HepG2 (cell line): ENCODE measurements around the gene BABAM1. TPM values are rescaled to one million over a fixed set of nuclear protein-coding genes. Genes with fewer than 3 reads are reported as not detected.

ENCODE experiments used
- ATAC-seq: fragments of 200-7000 bp; cut with Tn5 transposase; 3 replicates; pipeline ENCODE4 v1.9.1; 2020; ENCODE audit warnings: mild to moderate bottlenecking, moderate library complexity
- BruUV-seq: library from RNA; stranded (reverse); fragments of 400-500 nt; replicated peaks from 2 replicates; lab custom pipeline; 2021; lab: Mats Ljungman, UMichigan
- CTCF ChIA-PET: fragments of 300-600 bp; formaldehyde crosslinking; extraction: SDS; loops from one replicate; lab custom pipeline; 2021; ENCODE audit warnings: low total read pairs, inconsistent platforms, low intra/inter-chr PET ratio; lab: Yijun Ruan, JAX
- POLR2A ChIA-PET: fragments of 350-600 bp; sonication (Branson Sonifier 250); formaldehyde crosslinking; loops from one replicate; lab custom pipeline; 2020; ENCODE audit warnings: antibody characterized with exemption, inconsistent platforms; lab: Yijun Ruan, JAX
- DNase-seq: peaks from one replicate; pipeline ENCODE4 v3.0.0-alpha.2; 2015; ENCODE audit warnings: low spot score
- FAIRE-seq: peaks from 3 replicates; lab custom pipeline; 2011; peaks lifted over from hg19 to GRCh38; lab: Jason Lieb, UNC
- H2AFZ ChIP-seq: one replicate; pipeline ENCODE4 v1.6.1; 2011; ENCODE audit warnings: low read length, inconsistent platforms
- H3K27ac ChIP-seq: fragments of 300-600 bp; 3 replicates; pipeline ENCODE4 v1.8.0; 2011; ENCODE audit warnings: mixed run types, mild to moderate bottlenecking, mixed read lengths, low read length, inconsistent platforms; ENCODE audit not compliant: insufficient read depth; ENCODE audit errors: extremely low read length
- H3K27me3 ChIP-seq, 2 experiments: fragments of 200-600 bp in 1 of 2; 2 replicates in 1 of 2; 3 replicates in 1 of 2; pipeline versions ENCODE4 v1.6.0 to v1.8.0; 2011; ENCODE audit warnings: low read length in 2 of 2, mild to moderate bottlenecking in 2 of 2, moderate library complexity in 2 of 2, inconsistent platforms in 1 of 2; ENCODE audit not compliant: insufficient read depth in 2 of 2, control insufficient read depth in 1 of 2
- H3K36me3 ChIP-seq, 2 experiments: fragments of 200-600 bp in 1 of 2; replicated peaks in 1 of 2; 2 replicates in 1 of 2; 3 replicates in 1 of 2; pipeline versions ENCODE4 v1.5.1 to v1.8.0; 2011; ENCODE audit warnings: low read length in 2 of 2, inconsistent platforms in 1 of 2; ENCODE audit not compliant: insufficient read depth in 2 of 2, control insufficient read depth in 1 of 2
- H3K4me1 ChIP-seq: 2 replicates; pipeline ENCODE4 v1.5.1; 2012; ENCODE audit warnings: low read length, inconsistent platforms; ENCODE audit not compliant: insufficient read depth
- H3K4me2 ChIP-seq: 2 replicates; pipeline ENCODE4 v1.6.0; 2011; ENCODE audit warnings: low read depth, low read length, inconsistent platforms
- H3K4me3 ChIP-seq, 3 experiments: fragments of 200-600 bp in 1 of 3; sonication (generic), shearing (Covaris generic) in 1 of 3; replicated peaks in 1 of 3; 2 replicates each; pipeline ENCODE4 v1.5.1; 2011 to 2016; ENCODE audit warnings: low read length in 3 of 3, inconsistent platforms in 2 of 3, low read depth in 2 of 3, mild to moderate bottlenecking in 2 of 3, control low read depth in 1 of 3, mixed read lengths in 1 of 3; ENCODE audit not compliant: insufficient read depth in 1 of 3
- H3K79me2 ChIP-seq: one replicate; pipeline ENCODE4 v1.6.1; 2011; ENCODE audit warnings: low read length, inconsistent platforms; ENCODE audit not compliant: insufficient read depth
- H3K9ac ChIP-seq: 2 replicates; pipeline ENCODE4 v1.6.0; 2011; ENCODE audit warnings: mild to moderate bottlenecking, low read depth, low read length, inconsistent platforms; ENCODE audit not compliant: insufficient read depth
- H3K9me3 ChIP-seq: 2 replicates; pipeline ENCODE4 v1.5.1; 2012; ENCODE audit warnings: mild to moderate bottlenecking, low read length
- H4K20me1 ChIP-seq: 2 replicates; pipeline ENCODE4 v1.6.0; 2011; ENCODE audit warnings: inconsistent platforms, mild to moderate bottlenecking, low read length, moderate library complexity; ENCODE audit not compliant: insufficient read depth
- DZIP1 ChIP-seq: sonication (generic); formaldehyde crosslinking; IDR thresholded peaks from 2 replicates; pipeline ENCODE4 v1.5.0; 2020; ENCODE audit warnings: mild to moderate bottlenecking, missing genetic modification reagents
- EZH2 ChIP-seq: conservative IDR thresholded peaks from 2 replicates; pipeline ENCODE4 v1.6.1; 2012; ENCODE audit warnings: mild to moderate bottlenecking, low read depth, low read length, moderate library complexity
- FOSL2 ChIP-seq: sonication (generic); formaldehyde crosslinking; IDR thresholded peaks from 2 replicates; pipeline ENCODE4 v1.4.0; 2020; ENCODE audit warnings: missing genetic modification reagents
- HOXA5 ChIP-seq: sonication (generic); formaldehyde crosslinking; IDR thresholded peaks from 2 replicates; pipeline ENCODE4 v1.4.0; 2020; ENCODE audit warnings: missing genetic modification reagents
- MIER3 ChIP-seq: IDR thresholded peaks from 2 replicates; pipeline ENCODE4 v1.6.1; 2016; ENCODE audit warnings: missing compliant biosample characterization, borderline replicate concordance
- MIXL1 ChIP-seq: IDR thresholded peaks from 2 replicates; pipeline ENCODE4 v1.6.1; 2016
- MTA1 ChIP-seq: sonication (generic); formaldehyde crosslinking; IDR thresholded peaks from 2 replicates; pipeline ENCODE4 v1.4.0; 2020; ENCODE audit warnings: missing genetic modification reagents, mild to moderate bottlenecking, borderline replicate concordance
- RAD21 ChIP-seq: fragments of 450-650 bp; formaldehyde crosslinking; IDR thresholded peaks from 2 replicates; pipeline ENCODE4 v1.5.0; 2020; ENCODE audit warnings: mild to moderate bottlenecking
- TRAFD1 ChIP-seq: sonication (generic); formaldehyde crosslinking; IDR thresholded peaks from 2 replicates; pipeline ENCODE4 v1.5.1; 2020; ENCODE audit warnings: missing genetic modification reagents, mild to moderate bottlenecking, borderline replicate concordance
- ZBTB20 ChIP-seq: sonication (generic); formaldehyde crosslinking; IDR thresholded peaks from 2 replicates; pipeline ENCODE4 v1.8.1; 2023; ENCODE audit warnings: missing genetic modification reagents, low read depth, mild to moderate bottlenecking, borderline replicate concordance
- ZFP1 ChIP-seq: IDR thresholded peaks from 2 replicates; pipeline ENCODE4 v1.6.1; 2016
- ZMYM3 ChIP-seq: sonication (generic); formaldehyde crosslinking; IDR thresholded peaks from 2 replicates; pipeline ENCODE4 v1.5.1; 2020; ENCODE audit warnings: mild to moderate bottlenecking, missing genetic modification reagents
- ZNF292 ChIP-seq: sonication (generic); formaldehyde crosslinking; IDR thresholded peaks from 2 replicates; pipeline ENCODE4 v1.8.1; 2022; ENCODE audit warnings: mild to moderate bottlenecking, low read depth, missing genetic modification reagents, borderline replicate concordance
- ZNF878 ChIP-seq: sonication (generic); formaldehyde crosslinking; IDR thresholded peaks from 2 replicates; pipeline ENCODE4 v1.8.1; 2023; ENCODE audit warnings: mild to moderate bottlenecking, missing genetic modification reagents, moderate library complexity
- ZSCAN25 ChIP-seq: sonication (generic); formaldehyde crosslinking; IDR thresholded peaks from 2 replicates; pipeline ENCODE4 v1.8.0; 2022; ENCODE audit warnings: mild to moderate bottlenecking, missing genetic modification reagents
- WGBS: methylation state at CpG from one replicate; pipeline ENCODE4 v1.1.6; 2017; ENCODE audit warnings: low lambda C conversion rate; 5-methylcytosine and 5-hydroxymethylcytosine counted together
- in situ Hi-C: cut with HindIII; loops from 2 replicates; pipeline ENCODE4 v1.10.0; 2017; ENCODE audit warnings: low pct_unique_long_range_greater_than_20kb; ENCODE audit not compliant: extremely low pct_ligation_motif_present
- intact Hi-C: fragments of 100-400 bp; cut with micrococcal nuclease; formaldehyde crosslinking; loops from one replicate; pipeline ENCODE4 v1.10.0; 2022; ENCODE audit not compliant: unreplicated experiment
- polyA plus RNA-seq, 8 experiments: library from polyadenylated mRNA; depleted of rRNA in 3 of 8; stranded (reverse) in 7 of 8; unstranded in 1 of 8; fragments of >200 nt; fragmentation: Illumina TruSeq in 4 of 8; extraction: Trizol in 4 of 8; gene quantifications; 2 replicates each; pipeline versions ENCODE4 v1.2.1 to v1.2.3, GENCODE V29; 2011 to 2016; ENCODE audit warnings: low read depth in 4 of 8, missing spikeins in 1 of 8, mixed read lengths in 1 of 8; ENCODE audit not compliant: insufficient read depth in 1 of 8
- total RNA-seq, 5 experiments: library from RNA; depleted of rRNA; stranded (reverse); fragments of >200 nt; fragmentation: Illumina TruSeq; extraction: Trizol; gene quantifications; 2 replicates each; pipeline ENCODE4 v1.2.3, GENCODE V29; 2016; ENCODE audit warnings: low read depth in 1 of 5
- TF ChIP-seq, protein P1 (sequence below): sonication (generic); formaldehyde crosslinking; IDR thresholded peaks from 2 replicates; pipeline ENCODE4 v1.5.0; 2020; ENCODE audit warnings: mild to moderate bottlenecking, missing genetic modification reagents, borderline replicate concordance

The BABAM1 gene
- total and polyA plus RNA-seq, 2 of the 13 experiments (the other 11 are each of a cell fraction or from before 2014, with no cell fraction given) = 70.0 to 82.0 TPM

DNA sequence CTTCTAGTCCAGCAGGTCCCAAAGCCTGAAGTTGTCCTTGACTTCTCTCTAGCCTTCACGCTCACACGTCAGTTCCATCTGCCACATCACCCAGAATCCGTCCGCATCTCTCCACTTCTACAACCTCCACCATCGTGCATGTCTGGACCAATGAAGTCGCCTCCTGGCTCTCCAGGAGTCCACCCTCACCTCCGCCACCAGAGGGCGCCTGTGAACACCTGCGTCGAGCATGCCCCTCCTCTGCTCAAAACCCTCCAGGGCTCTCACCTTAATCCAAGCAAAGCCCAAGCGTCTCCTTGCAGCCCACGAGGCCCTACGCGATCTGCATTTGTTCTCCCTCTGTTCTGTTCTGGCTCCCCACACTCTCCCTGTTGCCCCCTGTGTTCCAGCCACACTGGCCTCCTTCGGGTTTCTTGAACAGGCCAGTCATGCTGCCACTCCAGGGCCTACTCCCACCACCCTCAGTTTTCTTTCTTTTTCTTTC is 6.4 kb upstream of the BABAM1 start:
- H3K4me1 ChIP-seq = peaks cover 61% of the 10 kb centered on the region
- H2AFZ ChIP-seq = peak overlapping the region; percentile 60
- ATAC-seq = peak; percentile 94
- H3K4me3 ChIP-seq = peak overlapping the region in 2 of 3 experiments; percentile 8 to 59; a peak in 1 of 6 replicates
- DNase-seq = peak; percentile 82
- H3K4me2 ChIP-seq = peak overlapping the region; percentile 90
- ChIA-PET POLR2A (interaction anchor here (0.6 to 3.2 kb wide), 6 partner anchors 12 to 46 kb away, joined by 3 to 18 read pairs (median 8); partner anchors contain the start of gene USE1), CTCF (interaction anchor here (1.1 to 1.4 kb wide), 3 partner anchors 22 to 56 kb away, joined by 3 to 6 read pairs (median 5); partner anchors contain the start of gene OCEL1)
- peak overlapping the region; percentile 56; the same call in 1 of the 2 replicates for H3K9ac ChIP-seq
- no peaks in the 10 kb centered on the region for H3K27me3 ChIP-seq
- no peaks in the 10 kb centered on the region for H4K20me1 ChIP-seq
- H3K27ac ChIP-seq = no peak overlapping the region
- whole genome bisulfite sequencing = 6% methylated on average over 14 of the region's 15 CpGs
- H3K9me3 ChIP-seq = no peaks in the 10 kb centered on the region
- intact Hi-C loops = loop anchor here (2.0 kb wide), 1 partner anchor 14 kb away; no protein-coding TSS in a partner anchor
- no TSS peak for BruUV-seq
- FAIRE-seq = peak; percentile 90
- no peaks in the 10 kb centered on the region for H3K79me2 ChIP-seq
- in situ Hi-C loops = no loop called here
- H3K36me3 ChIP-seq = no peaks in the 10 kb centered on the region
- no peak for TF ChIP-seq MIXL1
- peak; percentile 76 for TF ChIP-seq RAD21 (CRISPR knock-in tag)
- no peak for TF ChIP-seq ZNF878 (CRISPR knock-in tag)
- TF ChIP-seq ZNF292 = peak; percentile 43; the same call in 1 of the 2 replicates
- peak; percentile 76; the same call in 1 of the 2 replicates for TF ChIP-seq ZMYM3
- TF ChIP-seq ZSCAN25 = 0 out of 2 replicates have a peak, but pooled peaks have one; percentile 43
- TF ChIP-seq ZBTB20 (CRISPR knock-in tag) = 0 out of 2 replicates have a peak, but pooled peaks have one; percentile 35
- peak; percentile 60; the same call in 1 of the 2 replicates for TF ChIP-seq FOSL2 (CRISPR knock-in tag)
- no peak for TF ChIP-seq EZH2
- TF ChIP-seq DZIP1 (CRISPR knock-in tag) = no peak
- peak; percentile 59; the same call in 1 of the 2 replicates for TF ChIP-seq MTA1 (CRISPR knock-in tag)
- no peak for TF ChIP-seq ZFP1 (CRISPR knock-in tag)
- peak; percentile 54; the same call in 1 of the 2 replicates for TF ChIP-seq MIER3
- TF ChIP-seq HOXA5 (CRISPR knock-in tag) = peak; percentile 41; the same call in 1 of the 2 replicates
- TF ChIP-seq, protein P1, sequence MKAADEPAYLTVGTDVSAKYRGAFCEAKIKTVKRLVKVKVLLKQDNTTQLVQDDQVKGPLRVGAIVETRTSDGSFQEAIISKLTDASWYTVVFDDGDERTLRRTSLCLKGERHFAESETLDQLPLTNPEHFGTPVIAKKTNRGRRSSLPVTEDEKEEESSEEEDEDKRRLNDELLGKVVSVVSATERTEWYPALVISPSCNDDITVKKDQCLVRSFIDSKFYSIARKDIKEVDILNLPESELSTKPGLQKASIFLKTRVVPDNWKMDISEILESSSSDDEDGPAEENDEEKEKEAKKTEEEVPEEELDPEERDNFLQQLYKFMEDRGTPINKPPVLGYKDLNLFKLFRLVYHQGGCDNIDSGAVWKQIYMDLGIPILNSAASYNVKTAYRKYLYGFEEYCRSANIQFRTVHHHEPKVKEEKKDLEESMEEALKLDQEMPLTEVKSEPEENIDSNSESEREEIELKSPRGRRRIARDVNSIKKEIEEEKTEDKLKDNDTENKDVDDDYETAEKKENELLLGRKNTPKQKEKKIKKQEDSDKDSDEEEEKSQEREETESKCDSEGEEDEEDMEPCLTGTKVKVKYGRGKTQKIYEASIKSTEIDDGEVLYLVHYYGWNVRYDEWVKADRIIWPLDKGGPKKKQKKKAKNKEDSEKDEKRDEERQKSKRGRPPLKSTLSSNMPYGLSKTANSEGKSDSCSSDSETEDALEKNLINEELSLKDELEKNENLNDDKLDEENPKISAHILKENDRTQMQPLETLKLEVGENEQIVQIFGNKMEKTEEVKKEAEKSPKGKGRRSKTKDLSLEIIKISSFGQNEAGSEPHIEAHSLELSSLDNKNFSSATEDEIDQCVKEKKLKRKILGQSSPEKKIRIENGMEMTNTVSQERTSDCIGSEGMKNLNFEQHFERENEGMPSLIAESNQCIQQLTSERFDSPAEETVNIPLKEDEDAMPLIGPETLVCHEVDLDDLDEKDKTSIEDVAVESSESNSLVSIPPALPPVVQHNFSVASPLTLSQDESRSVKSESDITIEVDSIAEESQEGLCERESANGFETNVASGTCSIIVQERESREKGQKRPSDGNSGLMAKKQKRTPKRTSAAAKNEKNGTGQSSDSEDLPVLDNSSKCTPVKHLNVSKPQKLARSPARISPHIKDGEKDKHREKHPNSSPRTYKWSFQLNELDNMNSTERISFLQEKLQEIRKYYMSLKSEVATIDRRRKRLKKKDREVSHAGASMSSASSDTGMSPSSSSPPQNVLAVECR = no peak
- 0 out of 2 replicates have a peak, but pooled peaks have one; percentile 30 for TF ChIP-seq TRAFD1
